ENCODE data around the gene INPP1.

GRCh38 chr2:190360965-190361364, 17.6 kb downstream of the INPP1 start:
- TF ChIP-seq, protein P1, sequence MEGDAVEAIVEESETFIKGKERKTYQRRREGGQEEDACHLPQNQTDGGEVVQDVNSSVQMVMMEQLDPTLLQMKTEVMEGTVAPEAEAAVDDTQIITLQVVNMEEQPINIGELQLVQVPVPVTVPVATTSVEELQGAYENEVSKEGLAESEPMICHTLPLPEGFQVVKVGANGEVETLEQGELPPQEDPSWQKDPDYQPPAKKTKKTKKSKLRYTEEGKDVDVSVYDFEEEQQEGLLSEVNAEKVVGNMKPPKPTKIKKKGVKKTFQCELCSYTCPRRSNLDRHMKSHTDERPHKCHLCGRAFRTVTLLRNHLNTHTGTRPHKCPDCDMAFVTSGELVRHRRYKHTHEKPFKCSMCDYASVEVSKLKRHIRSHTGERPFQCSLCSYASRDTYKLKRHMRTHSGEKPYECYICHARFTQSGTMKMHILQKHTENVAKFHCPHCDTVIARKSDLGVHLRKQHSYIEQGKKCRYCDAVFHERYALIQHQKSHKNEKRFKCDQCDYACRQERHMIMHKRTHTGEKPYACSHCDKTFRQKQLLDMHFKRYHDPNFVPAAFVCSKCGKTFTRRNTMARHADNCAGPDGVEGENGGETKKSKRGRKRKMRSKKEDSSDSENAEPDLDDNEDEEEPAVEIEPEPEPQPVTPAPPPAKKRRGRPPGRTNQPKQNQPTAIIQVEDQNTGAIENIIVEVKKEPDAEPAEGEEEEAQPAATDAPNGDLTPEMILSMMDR (IDR thresholded peaks at IDR 0.05; ENCODE audit: insufficient read depth, low read depth, low read length), result no peak
- TF ChIP-seq EZH2 (IDR thresholded peaks at IDR 0.05; ENCODE audit: insufficient read depth, low read length), result no peak
